Liver (tissue), 9 donors: ENCODE results near the gene TRIM29. TPM values are rescaled to one million over a fixed set of nuclear protein-coding genes. Genes with fewer than 3 reads are reported as not detected.
A peak's percentile ranks its signal among the peaks of the same experiment; 100 is the strongest.

Source experiments
- DNase-seq: peaks from one replicate; pipeline ENCODE4 v3.0.0-alpha.2; 2017; ENCODE audit warnings: low spot score
- H3K27ac ChIP-seq, 2 donors: one replicate each; pipeline ENCODE4 v1.7.0; 2013; ENCODE audit warnings: inconsistent platforms in 2 of 2, low read length in 2 of 2, control low read depth in 1 of 2, low read depth in 1 of 2, mild to moderate bottlenecking in 1 of 2
- H3K27me3 ChIP-seq, 4 donors: one replicate each; pipeline versions ENCODE4 v1.6.1 to v1.7.0; 2013; ENCODE audit warnings: low read length in 3 of 4, inconsistent platforms in 1 of 4, mild to moderate bottlenecking in 1 of 4, moderate library complexity in 1 of 4; ENCODE audit not compliant: control insufficient read depth in 4 of 4, insufficient read depth in 4 of 4
- H3K36me3 ChIP-seq, 4 donors: one replicate each; pipeline versions ENCODE4 v1.6.1 to v1.7.0; 2013; ENCODE audit warnings: low read length in 3 of 4, mild to moderate bottlenecking in 3 of 4, low read depth in 1 of 4, moderate library complexity in 1 of 4; ENCODE audit not compliant: control insufficient read depth in 4 of 4, insufficient read depth in 3 of 4
- H3K4me1 ChIP-seq, 4 donors: one replicate each; pipeline versions ENCODE4 v1.6.1 to v1.7.0; 2013; ENCODE audit warnings: low read length in 3 of 4, mild to moderate bottlenecking in 3 of 4, moderate library complexity in 1 of 4; ENCODE audit not compliant: control insufficient read depth in 4 of 4, insufficient read depth in 4 of 4
- H3K4me3 ChIP-seq, 3 donors: one replicate each; pipeline versions ENCODE4 v1.6.1 to v1.7.0; 2013; ENCODE audit warnings: low read length in 3 of 3, control low read depth in 1 of 3, low read depth in 1 of 3, mild to moderate bottlenecking in 1 of 3
- H3K9ac ChIP-seq, 2 donors: one replicate each; pipeline ENCODE4 v1.7.0; 2013; ENCODE audit warnings: low read length in 2 of 2, mild to moderate bottlenecking in 2 of 2, moderate library complexity in 2 of 2, control low read depth in 1 of 2, low read depth in 1 of 2
- H3K9me3 ChIP-seq, 4 donors: one replicate each; pipeline versions ENCODE4 v1.6.1 to v1.7.0; 2013; ENCODE audit warnings: low read length in 3 of 4; ENCODE audit not compliant: control insufficient read depth in 4 of 4
- EGR1 ChIP-seq, 2 donors: IDR thresholded peaks; 2 replicates each; pipeline ENCODE4 v1.6.1; 2016 to 2018; ENCODE audit warnings: antibody characterized with exemption in 2 of 2, low read depth in 2 of 2
- FOXA1 ChIP-seq: IDR thresholded peaks from 2 replicates; pipeline ENCODE4 v1.6.1; 2016; ENCODE audit warnings: antibody characterized with exemption
- FOXA2 ChIP-seq: IDR thresholded peaks from 2 replicates; pipeline ENCODE4 v1.6.1; 2016; ENCODE audit warnings: antibody characterized with exemption
- GABPA ChIP-seq, 2 donors: IDR thresholded peaks in 1 of 2; conservative IDR thresholded peaks in 1 of 2; 2 replicates each; pipeline ENCODE4 v1.6.1; 2016; ENCODE audit warnings: antibody characterized with exemption in 2 of 2, mild to moderate bottlenecking in 1 of 2, moderate library complexity in 1 of 2
- HNF4A ChIP-seq, 2 donors: conservative IDR thresholded peaks; 2 replicates each; pipeline ENCODE4 v1.6.1; 2016; ENCODE audit warnings: antibody characterized with exemption in 2 of 2, mild to moderate bottlenecking in 2 of 2
- JUND ChIP-seq, 2 donors: IDR thresholded peaks; 2 replicates each; pipeline ENCODE4 v1.6.1; 2016; ENCODE audit warnings: antibody characterized with exemption in 2 of 2
- RAD21 ChIP-seq, 2 donors: IDR thresholded peaks; 2 replicates each; pipeline ENCODE4 v1.6.1; 2016; ENCODE audit warnings: antibody characterized with exemption in 2 of 2, mild to moderate bottlenecking in 2 of 2
- SP1 ChIP-seq: IDR thresholded peaks from 2 replicates; pipeline ENCODE4 v1.6.1; 2018; ENCODE audit warnings: antibody characterized with exemption, mild to moderate bottlenecking
- TAF1 ChIP-seq: conservative IDR thresholded peaks from 2 replicates; pipeline ENCODE4 v1.6.1; 2016; ENCODE audit warnings: antibody characterized with exemption, mild to moderate bottlenecking
- YY1 ChIP-seq: IDR thresholded peaks from 2 replicates; pipeline ENCODE4 v1.6.1; 2016; ENCODE audit warnings: antibody characterized with exemption, mild to moderate bottlenecking
- ZBTB33 ChIP-seq: IDR thresholded peaks from 2 replicates; pipeline ENCODE4 v1.6.1; 2016; ENCODE audit warnings: antibody characterized with exemption
- WGBS: extraction: QIAGEN DNeasy Blood & Tissue Kit; methylation state at CpG from one replicate; pipeline ENCODE4 v1.1.7; 2013; 5-methylcytosine and 5-hydroxymethylcytosine counted together
- polyA plus RNA-seq, 2 donors: library from polyadenylated mRNA; stranded (reverse) in 1 of 2; unstranded in 1 of 2; fragments of 200-250 nt in 1 of 2; fragments of >200 nt in 1 of 2; fragmentation: Nextera tagmentation in 1 of 2; extraction: Ambion mirVana in 1 of 2; gene quantifications; one replicate each; pipeline versions ENCODE4 v1.2.1 to v1.2.3, GENCODE V29; 2013 to 2015
- total RNA-seq, 2 donors: library from RNA; depleted of rRNA; stranded (reverse); fragments of >200 nt; gene quantifications; one replicate each; pipeline ENCODE4 v1.2.3, GENCODE V29; 2014
- TF ChIP-seq, protein P1 (sequence below): IDR thresholded peaks from 2 replicates; pipeline ENCODE4 v1.6.1; 2016; ENCODE audit warnings: antibody characterized with exemption, mild to moderate bottlenecking
- TF ChIP-seq, protein P2 (sequence below): IDR thresholded peaks from 2 replicates; pipeline ENCODE4 v1.6.1; 2016; ENCODE audit warnings: antibody characterized with exemption
- donor health status: healthy.
- donor health status: healthy.
- donor health status: healthy.
- donor health status: healthy.
- donor health status: healthy.

The TRIM29 gene
- total and polyA plus RNA-seq, 4 donors: 0.22 to 0.89 (median 0.35) TPM

GRCh38 chr11:120141113-120141767, 3.3 kb upstream of the TRIM29 start:
- Histone ChIP-seq H3K36me3 (no peaks in the 10 kb centered on the region), H3K9me3 (no peaks in the 10 kb centered on the region), H3K27ac (no peak overlapping the region), H3K4me3 (no peak overlapping the region), H3K27me3 (peaks cover 0 to 6% (median 0%) of the 10 kb centered on the region in 4 donors), H3K9ac (no peak overlapping the region), H3K4me1 (no peaks in the 10 kb centered on the region)
- DNase-seq: no peak
- TF ChIP-seq SP1: no peak
- TF ChIP-seq FOXA2: no peak
- TF ChIP-seq HNF4A (conservative IDR thresholded peaks at IDR 0.05): no peak
- no peak for TF ChIP-seq YY1
- TF ChIP-seq FOXA1: no peak
- no peak for TF ChIP-seq JUND (IDR thresholded peaks at IDR 0.05)
- no peak for TF ChIP-seq RAD21 (IDR thresholded peaks at IDR 0.05)
- no peak for TF ChIP-seq EGR1 (IDR thresholded peaks at IDR 0.05; ENCODE audit: low read depth in 2 of 2)
- TF ChIP-seq, protein P1, sequence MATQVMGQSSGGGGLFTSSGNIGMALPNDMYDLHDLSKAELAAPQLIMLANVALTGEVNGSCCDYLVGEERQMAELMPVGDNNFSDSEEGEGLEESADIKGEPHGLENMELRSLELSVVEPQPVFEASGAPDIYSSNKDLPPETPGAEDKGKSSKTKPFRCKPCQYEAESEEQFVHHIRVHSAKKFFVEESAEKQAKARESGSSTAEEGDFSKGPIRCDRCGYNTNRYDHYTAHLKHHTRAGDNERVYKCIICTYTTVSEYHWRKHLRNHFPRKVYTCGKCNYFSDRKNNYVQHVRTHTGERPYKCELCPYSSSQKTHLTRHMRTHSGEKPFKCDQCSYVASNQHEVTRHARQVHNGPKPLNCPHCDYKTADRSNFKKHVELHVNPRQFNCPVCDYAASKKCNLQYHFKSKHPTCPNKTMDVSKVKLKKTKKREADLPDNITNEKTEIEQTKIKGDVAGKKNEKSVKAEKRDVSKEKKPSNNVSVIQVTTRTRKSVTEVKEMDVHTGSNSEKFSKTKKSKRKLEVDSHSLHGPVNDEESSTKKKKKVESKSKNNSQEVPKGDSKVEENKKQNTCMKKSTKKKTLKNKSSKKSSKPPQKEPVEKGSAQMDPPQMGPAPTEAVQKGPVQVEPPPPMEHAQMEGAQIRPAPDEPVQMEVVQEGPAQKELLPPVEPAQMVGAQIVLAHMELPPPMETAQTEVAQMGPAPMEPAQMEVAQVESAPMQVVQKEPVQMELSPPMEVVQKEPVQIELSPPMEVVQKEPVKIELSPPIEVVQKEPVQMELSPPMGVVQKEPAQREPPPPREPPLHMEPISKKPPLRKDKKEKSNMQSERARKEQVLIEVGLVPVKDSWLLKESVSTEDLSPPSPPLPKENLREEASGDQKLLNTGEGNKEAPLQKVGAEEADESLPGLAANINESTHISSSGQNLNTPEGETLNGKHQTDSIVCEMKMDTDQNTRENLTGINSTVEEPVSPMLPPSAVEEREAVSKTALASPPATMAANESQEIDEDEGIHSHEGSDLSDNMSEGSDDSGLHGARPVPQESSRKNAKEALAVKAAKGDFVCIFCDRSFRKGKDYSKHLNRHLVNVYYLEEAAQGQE: no peak
- WGBS: 72% methylated on average over 5 of the region's 5 CpGs

DNA sequence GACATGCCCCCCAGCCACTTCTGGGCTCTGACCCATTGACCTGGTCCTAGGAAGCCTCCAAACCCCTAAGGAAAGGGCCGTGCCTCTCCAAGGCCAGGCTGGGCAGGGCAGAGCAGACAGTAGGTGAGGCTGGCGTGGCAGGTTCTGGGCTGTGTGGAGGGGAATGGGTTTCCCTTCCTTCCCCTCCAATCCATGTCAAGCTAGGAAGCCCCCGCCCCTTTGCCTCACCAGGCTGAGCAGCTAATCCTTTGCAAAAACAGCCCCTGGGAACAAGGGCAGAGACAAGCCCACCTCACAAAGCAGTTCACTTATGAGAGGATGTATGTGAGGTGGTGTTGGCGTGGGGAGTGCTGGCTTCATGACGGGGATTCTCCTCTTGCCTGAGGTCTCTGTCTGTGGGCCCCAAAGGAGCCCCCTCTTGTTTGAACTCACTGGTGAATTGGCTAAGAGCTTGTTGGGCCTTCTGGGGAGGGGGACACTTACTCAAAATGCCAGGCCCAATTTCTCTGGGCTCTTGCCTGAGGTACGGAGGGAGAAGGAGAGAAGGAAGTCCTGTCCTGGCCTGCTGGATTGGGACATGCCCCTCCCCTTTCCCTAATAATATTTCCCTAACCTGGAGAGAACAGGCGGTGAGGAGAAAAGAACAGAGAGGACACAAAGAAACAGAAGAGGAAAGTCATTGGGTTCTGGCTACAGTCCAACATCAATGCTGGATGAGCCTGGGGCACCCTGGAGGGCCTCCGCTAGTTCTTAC, 1.6 kb upstream of the TRIM29 start:
- 87% methylated on average over 8 of the region's 8 CpGs for WGBS
- no peak overlapping the region for H3K27ac ChIP-seq
- H3K4me1 ChIP-seq: no peaks in the 10 kb centered on the region
- no peak overlapping the region for H3K4me3 ChIP-seq
- H3K36me3 ChIP-seq: no peaks in the 10 kb centered on the region
- H3K9me3 ChIP-seq: no peaks in the 10 kb centered on the region
- peak; percentile 20 for DNase-seq
- TF ChIP-seq SP1 (no peak), YY1 (no peak), ZBTB33 (no peak), GABPA (IDR thresholded peaks at IDR 0.05 in 1 of 2, conservative IDR thresholded peaks at IDR 0.05 in 1 of 2) (no peak)
- H3K9ac ChIP-seq: no peak overlapping the region
- H3K27me3 ChIP-seq: no peaks in the 10 kb centered on the region

GRCh38 chr11:120137187-120137610, 714 bp downstream of the TRIM29 start:
- H3K36me3 ChIP-seq: no peaks in the 10 kb centered on the region
- no peak overlapping the region for H3K9ac ChIP-seq
- no peaks in the 10 kb centered on the region for H3K4me1 ChIP-seq
- H3K27ac ChIP-seq: no peak overlapping the region
- 95% methylated on average over 24 of the region's 24 CpGs for WGBS
- no peak overlapping the region for H3K4me3 ChIP-seq
- DNase-seq: peak; percentile 25
- H3K27me3 ChIP-seq: no peaks in the 10 kb centered on the region
- no peaks in the 10 kb centered on the region for H3K9me3 ChIP-seq
- TF ChIP-seq JUND (IDR thresholded peaks at IDR 0.05) (no peak), RAD21 (IDR thresholded peaks at IDR 0.05) (no peak), EGR1 (IDR thresholded peaks at IDR 0.05; ENCODE audit: low read depth in 2 of 2) (no peak), FOXA1 (no peak), SP1 (no peak), HNF4A (conservative IDR thresholded peaks at IDR 0.05) (no peak), ZBTB33 (no peak), TAF1 (no peak), GABPA (IDR thresholded peaks at IDR 0.05 in 1 of 2, conservative IDR thresholded peaks at IDR 0.05 in 1 of 2) (no peak)
- TF ChIP-seq, protein P2, sequence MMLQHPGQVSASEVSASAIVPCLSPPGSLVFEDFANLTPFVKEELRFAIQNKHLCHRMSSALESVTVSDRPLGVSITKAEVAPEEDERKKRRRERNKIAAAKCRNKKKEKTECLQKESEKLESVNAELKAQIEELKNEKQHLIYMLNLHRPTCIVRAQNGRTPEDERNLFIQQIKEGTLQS: no peak
- TF ChIP-seq, protein P1: no peak
